ENCODE results near the gene SGSH. TPM values are rescaled to one million over a fixed set of nuclear protein-coding genes. Genes with fewer than 3 reads are reported as not detected.

Gene SGSH
- total and polyA plus RNA-seq, 8 donors, result 21.4 to 65.2 (median 29.1) TPM

DNA sequence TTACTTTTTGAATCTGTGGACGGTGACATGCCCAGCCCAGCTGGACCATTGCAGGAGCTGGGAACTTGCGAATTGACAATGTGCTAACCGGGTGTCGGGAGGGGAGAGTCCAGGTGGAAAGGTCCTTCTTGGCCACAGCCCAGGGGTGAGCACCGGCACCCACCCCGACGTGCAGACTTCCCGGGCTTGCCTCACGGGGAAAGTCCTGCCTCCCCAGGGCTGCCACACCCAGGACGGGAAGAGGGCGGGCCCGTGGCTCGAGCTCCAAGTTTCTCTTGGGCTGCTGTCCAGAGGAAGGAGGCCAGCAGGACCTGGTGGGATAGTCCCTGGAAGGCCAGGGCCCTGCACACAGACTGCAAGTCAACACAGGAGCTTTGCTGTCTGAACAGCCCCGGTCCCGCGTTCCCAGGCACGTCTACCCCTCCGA is 32.6 kb downstream of the SGSH start:
- no peaks in the 10 kb centered on the region for H3K9me3 ChIP-seq
- H3K27me3 ChIP-seq, result no peaks in the 10 kb centered on the region
- H3K4me1 ChIP-seq, result peaks cover 0 to 6% (median 0%) of the 10 kb centered on the region in 3 donors
- no peaks in the 10 kb centered on the region for H3K36me3 ChIP-seq
- FAIRE-seq (no peak), ATAC-seq (peak; percentile 78 to 95 (median 90)), DNase-seq (peak; percentile 61 to 86 (median 76))
- H3K27ac ChIP-seq, result peak overlapping the region in 2 of 4 donors; percentile 34 to 62
- TF ChIP-seq, protein P1, sequence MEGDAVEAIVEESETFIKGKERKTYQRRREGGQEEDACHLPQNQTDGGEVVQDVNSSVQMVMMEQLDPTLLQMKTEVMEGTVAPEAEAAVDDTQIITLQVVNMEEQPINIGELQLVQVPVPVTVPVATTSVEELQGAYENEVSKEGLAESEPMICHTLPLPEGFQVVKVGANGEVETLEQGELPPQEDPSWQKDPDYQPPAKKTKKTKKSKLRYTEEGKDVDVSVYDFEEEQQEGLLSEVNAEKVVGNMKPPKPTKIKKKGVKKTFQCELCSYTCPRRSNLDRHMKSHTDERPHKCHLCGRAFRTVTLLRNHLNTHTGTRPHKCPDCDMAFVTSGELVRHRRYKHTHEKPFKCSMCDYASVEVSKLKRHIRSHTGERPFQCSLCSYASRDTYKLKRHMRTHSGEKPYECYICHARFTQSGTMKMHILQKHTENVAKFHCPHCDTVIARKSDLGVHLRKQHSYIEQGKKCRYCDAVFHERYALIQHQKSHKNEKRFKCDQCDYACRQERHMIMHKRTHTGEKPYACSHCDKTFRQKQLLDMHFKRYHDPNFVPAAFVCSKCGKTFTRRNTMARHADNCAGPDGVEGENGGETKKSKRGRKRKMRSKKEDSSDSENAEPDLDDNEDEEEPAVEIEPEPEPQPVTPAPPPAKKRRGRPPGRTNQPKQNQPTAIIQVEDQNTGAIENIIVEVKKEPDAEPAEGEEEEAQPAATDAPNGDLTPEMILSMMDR (IDR thresholded peaks at IDR 0.05), result no peak
- intact Hi-C loops (cut with DNase I), result no loop called here
- H3K4me3 ChIP-seq, result peak overlapping the region in 2 of 4 donors; percentile 29 to 34
- WGBS, 2 donors, result 17 to 29% methylated on average over 18 of the region's 18 CpGs

DNA sequence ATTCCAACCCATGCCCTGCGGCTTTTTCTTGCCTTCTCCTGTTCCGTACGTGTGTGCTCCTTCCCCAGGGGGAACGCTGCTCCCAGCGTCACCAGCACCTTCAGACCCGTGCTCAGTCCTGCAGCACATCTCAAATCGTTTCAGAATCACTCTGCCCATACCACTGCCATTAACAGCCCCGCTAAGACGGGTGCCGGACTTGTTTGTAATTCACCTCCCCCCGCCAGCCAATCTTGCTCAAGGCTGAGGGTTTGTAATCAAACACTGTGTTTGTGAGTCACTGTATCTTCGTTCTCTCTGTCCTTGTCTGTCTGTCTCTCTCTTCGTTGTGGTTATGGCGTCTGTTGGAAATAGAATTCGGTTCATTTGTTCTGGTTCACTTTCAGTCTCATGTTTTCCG is 33.0 kb downstream of the SGSH start:
- TF ChIP-seq, protein P1 (IDR thresholded peaks at IDR 0.05), result no peak
- Histone ChIP-seq H3K9me3 (no peaks in the 10 kb centered on the region), H3K4me1 (peaks cover 0 to 6% (median 0%) of the 10 kb centered on the region in 3 donors), H3K27me3 (no peaks in the 10 kb centered on the region), H3K4me3 (peak overlapping the region in 2 of 4 donors; percentile 29 to 34), H3K36me3 (no peaks in the 10 kb centered on the region), H3K27ac (peak overlapping the region in 2 of 4 donors; percentile 34 to 62)
- intact Hi-C loops (cut with DNase I), result no loop called here
- FAIRE-seq, result no peak
- WGBS, 2 donors, result 41 to 48% methylated on average over 16 of the region's 16 CpGs
- no peak for DNase-seq
- peak; percentile 38 to 67 (median 52) for ATAC-seq

DNA sequence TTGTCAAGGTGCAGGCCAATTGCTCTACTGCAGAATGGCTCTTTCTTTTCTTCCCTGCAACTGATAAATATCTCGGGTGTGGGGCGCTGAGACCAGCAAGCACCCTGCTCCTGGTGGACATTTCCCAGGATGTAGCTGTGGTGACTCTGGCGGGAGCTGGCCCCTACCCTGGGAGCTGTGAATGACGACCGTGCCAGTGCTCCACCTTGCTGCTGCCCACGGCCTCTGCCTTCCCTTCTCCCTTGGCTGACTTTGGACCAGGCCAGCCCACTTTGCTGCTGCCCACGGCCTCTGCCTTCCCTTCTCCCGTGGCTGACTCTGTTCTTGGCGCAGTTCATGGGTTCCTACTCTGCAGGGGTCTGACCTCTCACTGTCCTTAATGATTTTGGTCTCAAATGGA is 34.2 kb downstream of the SGSH start:
- no peak for FAIRE-seq
- DNase-seq, result no peak
- Histone ChIP-seq H3K27ac (no peak overlapping the region), H3K4me3 (no peak overlapping the region), H3K27me3 (no peaks in the 10 kb centered on the region), H3K9me3 (no peaks in the 10 kb centered on the region), H3K36me3 (no peaks in the 10 kb centered on the region), H3K4me1 (peaks cover 0 to 6% (median 0%) of the 10 kb centered on the region in 3 donors)
- no peak for ATAC-seq
- intact Hi-C loops (cut with DNase I), result no loop called here
- WGBS, 2 donors, result 83 to 86% methylated on average over 9 of the region's 9 CpGs
- TF ChIP-seq, protein P1 (IDR thresholded peaks at IDR 0.05), result no peak

GRCh38 chr17:80184423-80184714 is 35.8 kb downstream of the SGSH start:
- TF ChIP-seq, protein P1 (IDR thresholded peaks at IDR 0.05), result no peak
- H3K36me3 ChIP-seq, result no peaks in the 10 kb centered on the region
- H3K9me3 ChIP-seq, result no peaks in the 10 kb centered on the region
- H3K4me1 ChIP-seq, result peaks cover 0 to 6% (median 0%) of the 10 kb centered on the region in 3 donors
- no peak overlapping the region for H3K4me3 ChIP-seq
- WGBS, 2 donors, result 71 to 77% methylated on average over 9 to 10 of the region's 10 CpGs
- no peak overlapping the region for H3K27ac ChIP-seq
- ATAC-seq, result no peak
- intact Hi-C loops (cut with DNase I), result no loop called here
- FAIRE-seq, result no peak
- no peak for DNase-seq
- no peaks in the 10 kb centered on the region for H3K27me3 ChIP-seq

- Histone ChIP-seq H3K27me3 (no peaks in the 10 kb centered on the region), H3K9me3 (no peaks in the 10 kb centered on the region), H3K36me3 (no peaks in the 10 kb centered on the region), H3K27ac (no peak overlapping the region), H3K4me1 (peaks cover 0 to 6% (median 0%) of the 10 kb centered on the region in 3 donors), H3K4me3 (no peak overlapping the region)
- TF ChIP-seq, protein P1 (IDR thresholded peaks at IDR 0.05), result no peak
- FAIRE-seq, result no peak
- intact Hi-C loops (cut with DNase I), result no loop called here
- no peak for DNase-seq
- ATAC-seq, result no peak
- 68 to 73% methylated on average over 24 to 26 of the region's 26 CpGs for WGBS, 2 donors
Measured at GRCh38 chr17:80183581-80184422, 36.3 kb downstream of the SGSH start.

Data from pancreas (tissue), 10 donors.